IMR-90 (cell line): Measurements from ENCODE around the gene RUNDC3A. TPM values are rescaled to one million over a fixed set of nuclear protein-coding genes. Genes with fewer than 3 reads are reported as not detected.

ENCODE experiments used
- ATAC-seq: fragments of 200-7000 bp; cut with Tn5 transposase; 2 replicates; pipeline ENCODE4 v1.9.1; 2020; ENCODE audit warnings: low read depth, mild to moderate bottlenecking, moderate library complexity
- BruUV-seq: library from RNA; stranded (reverse); fragments of 400-500 nt; replicated peaks from 2 replicates; lab custom pipeline; 2021; lab: Mats Ljungman, UMichigan
- CTCF ChIA-PET: fragments of 300-600 bp; formaldehyde crosslinking; extraction: SDS; loops from one replicate; lab custom pipeline; 2021; ENCODE audit warnings: antibody characterized with exemption; lab: Yijun Ruan, JAX
- POLR2A ChIA-PET: fragments of 300-600 bp; sonication (Branson Sonifier 250); formaldehyde crosslinking; loops from one replicate; lab custom pipeline; 2022; ENCODE audit warnings: antibody characterized with exemption; ENCODE audit not compliant: unreplicated experiment; lab: Charles Lee
- DNase-seq: peaks from one replicate; pipeline ENCODE4 v3.0.0; 2013
- H2AFZ ChIP-seq: replicated peaks from 2 replicates; pipeline ENCODE3; 2013; ENCODE audit warnings: low read length, mild to moderate bottlenecking; ENCODE audit not compliant: poor library complexity
- H2AK5ac ChIP-seq: 2 replicates; pipeline ENCODE4 v1.6.1; 2013; ENCODE audit warnings: low read depth, low read length, inconsistent platforms
- H2AK9ac ChIP-seq: replicated peaks from 2 replicates; pipeline ENCODE3; 2013; ENCODE audit warnings: mild to moderate bottlenecking, low read depth, low read length, moderate library complexity; ENCODE audit not compliant: poor library complexity
- H2BK120ac ChIP-seq: 2 replicates; pipeline ENCODE4 v1.6.1; 2013; ENCODE audit warnings: low read depth, low read length, inconsistent platforms
- H2BK15ac ChIP-seq: 3 replicates; pipeline ENCODE4 v1.6.1; 2013; ENCODE audit warnings: low read depth, low read length, inconsistent platforms
- H2BK20ac ChIP-seq: 2 replicates; pipeline ENCODE4 v1.6.1; 2013; ENCODE audit warnings: low read depth, mild to moderate bottlenecking, inconsistent platforms, low read length, moderate library complexity
- H2BK5ac ChIP-seq: 2 replicates; pipeline ENCODE4 v1.6.1; 2013; ENCODE audit warnings: mild to moderate bottlenecking, low read depth, low read length, inconsistent platforms; ENCODE audit not compliant: poor library complexity, severe bottlenecking
- H3K14ac ChIP-seq: replicated peaks from 2 replicates; pipeline ENCODE4 v1.6.1; 2013; ENCODE audit warnings: low read depth, low read length, inconsistent platforms
- H3K18ac ChIP-seq: 2 replicates; pipeline ENCODE4 v1.6.1; 2013; ENCODE audit warnings: low read depth, low read length, control low read depth
- H3K23ac ChIP-seq: 2 replicates; pipeline ENCODE4 v1.6.1; 2013; ENCODE audit warnings: low read depth, low read length, inconsistent platforms
- H3K27ac ChIP-seq: 2 replicates; pipeline ENCODE4 v1.5.1; 2013; ENCODE audit warnings: mild to moderate bottlenecking, control low read depth, low read length; ENCODE audit not compliant: insufficient read depth
- H3K27me3 ChIP-seq: 2 replicates; pipeline ENCODE4 v1.6.1; 2013; ENCODE audit warnings: low read length; ENCODE audit not compliant: control insufficient read depth, insufficient read depth
- H3K36me3 ChIP-seq: 2 replicates; pipeline ENCODE4 v1.6.1; 2013; ENCODE audit warnings: low read length, mixed read lengths; ENCODE audit not compliant: control insufficient read depth, insufficient read depth
- H3K4ac ChIP-seq: 2 replicates; pipeline ENCODE4 v1.6.1; 2013; ENCODE audit warnings: low read depth, low read length, inconsistent platforms
- H3K4me1 ChIP-seq: 2 replicates; pipeline ENCODE4 v1.6.1; 2013; ENCODE audit warnings: low read length, mixed read lengths; ENCODE audit not compliant: control insufficient read depth, insufficient read depth
- H3K4me2 ChIP-seq: 2 replicates; pipeline ENCODE4 v1.6.1; 2013; ENCODE audit warnings: low read depth, mild to moderate bottlenecking, control low read depth, low read length, moderate library complexity
- H3K4me3 ChIP-seq: 2 replicates; pipeline ENCODE4 v1.5.1; 2013; ENCODE audit warnings: low read depth, mild to moderate bottlenecking, control low read depth, low read length, moderate library complexity; ENCODE audit not compliant: insufficient read depth
- H3K56ac ChIP-seq: 2 replicates; pipeline ENCODE4 v1.6.1; 2013; ENCODE audit warnings: low read length, inconsistent platforms; ENCODE audit not compliant: insufficient read depth; ENCODE audit errors: extremely low read depth
- H3K79me1 ChIP-seq, 2 experiments: 2 replicates each; pipeline ENCODE4 v1.6.1; 2013; ENCODE audit warnings: low read length in 2 of 2, inconsistent platforms in 1 of 2, low read depth in 1 of 2
- H3K9ac ChIP-seq: 2 replicates; pipeline ENCODE4 v1.6.1; 2013; ENCODE audit warnings: low read depth, low read length, control low read depth
- H3K9me1 ChIP-seq: 2 replicates; pipeline ENCODE4 v1.6.1; 2013; ENCODE audit warnings: low read length, inconsistent platforms; ENCODE audit not compliant: insufficient read depth
- H3K9me3 ChIP-seq: 2 replicates; pipeline ENCODE4 v1.6.1; 2013; ENCODE audit warnings: low read length; ENCODE audit not compliant: control insufficient read depth, insufficient read depth
- H4K20me1 ChIP-seq: 2 replicates; pipeline ENCODE4 v1.6.1; 2013; ENCODE audit warnings: low read length, inconsistent platforms; ENCODE audit not compliant: insufficient read depth
- H4K5ac ChIP-seq: 2 replicates; pipeline ENCODE4 v1.6.1; 2013; ENCODE audit warnings: mild to moderate bottlenecking, low read depth, low read length, control low read depth
- H4K8ac ChIP-seq, 2 experiments: 2 replicates each; pipeline ENCODE4 v1.6.1; 2013; ENCODE audit warnings: low read depth in 2 of 2, low read length in 2 of 2, control low read depth in 1 of 2, inconsistent platforms in 1 of 2
- H4K91ac ChIP-seq: 2 replicates; pipeline ENCODE4 v1.6.1; 2013; ENCODE audit warnings: low read depth, low read length, inconsistent platforms; ENCODE audit not compliant: insufficient read depth
- BHLHE40 ChIP-seq: fragments of 150-350 bp; IDR thresholded peaks from 2 replicates; pipeline ENCODE4 v1.6.1; 2016; ENCODE audit warnings: mild to moderate bottlenecking, low read depth, low read length
- CHD1 ChIP-seq: IDR thresholded peaks from 2 replicates; pipeline ENCODE4 v1.6.1; 2012; ENCODE audit warnings: low read depth, low read length, improper control_type of control experiment
- FOS ChIP-seq: fragments of 150-350 bp; IDR thresholded peaks from 2 replicates; pipeline ENCODE4 v1.6.1; 2016; ENCODE audit warnings: low read depth, low read length
- MAZ ChIP-seq: IDR thresholded peaks from 2 replicates; pipeline ENCODE4 v1.6.1; 2012; ENCODE audit warnings: low read depth, mild to moderate bottlenecking, low read length, improper control_type of control experiment, moderate library complexity, borderline replicate concordance
- MXI1 ChIP-seq: IDR thresholded peaks from 2 replicates; pipeline ENCODE4 v1.6.1; 2012; ENCODE audit warnings: low read depth, mild to moderate bottlenecking, low read length, moderate library complexity, borderline replicate concordance
- NFE2L2 ChIP-seq: fragments of 150-350 bp; IDR thresholded peaks from 2 replicates; pipeline ENCODE4 v1.6.1; 2016; ENCODE audit warnings: low read depth, mild to moderate bottlenecking, low read length
- POLR2A ChIP-seq: IDR thresholded peaks from 2 replicates; pipeline ENCODE4 v1.6.1; 2012; ENCODE audit warnings: mild to moderate bottlenecking, low read depth, low read length
- RAD21 ChIP-seq: IDR thresholded peaks from 2 replicates; pipeline ENCODE4 v1.6.1; 2012; ENCODE audit warnings: low read length, improper control_type of control experiment
- RFX5 ChIP-seq: IDR thresholded peaks from 2 replicates; pipeline ENCODE4 v1.8.0; 2012; ENCODE audit warnings: low read depth, mild to moderate bottlenecking, low read length, moderate library complexity
- WGBS, 2 experiments: methylation state at CpG; one replicate each; pipeline versions ENCODE4 v1.1.5 to v1.1.7; 2013; ENCODE audit warnings: missing lambda C conversion rate in 2 of 2; ENCODE audit not compliant: insufficient read length in 1 of 2; ENCODE audit errors: extremely low coverage in 2 of 2; 5-methylcytosine and 5-hydroxymethylcytosine counted together
- dilution Hi-C: fragments of 300-500 bp; cut with HindIII; formaldehyde crosslinking; loops from one replicate; pipeline ENCODE4 v1.14.3; 2018; ENCODE audit warnings: low sequenced_read_pairs; ENCODE audit not compliant: unreplicated experiment
- in situ Hi-C: fragments of 300-500 bp; cut with MboI; formaldehyde crosslinking; loops from 3 replicates; pipeline ENCODE4 v1.14.3; 2019; ENCODE audit warnings: low sequenced_read_pairs, inconsistent platforms, mixed read lengths
- intact Hi-C: fragments of 100-400 bp; cut with micrococcal nuclease; formaldehyde crosslinking; loops from 2 replicates; pipeline ENCODE4 v1.10.0; 2022
- polyA plus RNA-seq, 3 experiments: library from polyadenylated mRNA; depleted of rRNA; stranded (reverse); fragments of >200 nt; gene quantifications; 2 replicates each; pipeline ENCODE4 v1.2.3, GENCODE V29; 2012; ENCODE audit warnings: low replicate concordance in 1 of 3
- total RNA-seq: library from RNA; depleted of rRNA; stranded (reverse); fragments of >200 nt; gene quantifications from 2 replicates; pipeline ENCODE4 v1.2.3, GENCODE V29; 2012
- TF ChIP-seq, protein P1 (sequence below): conservative IDR thresholded peaks from 2 replicates; pipeline ENCODE4 v1.5.1; 2012; ENCODE audit warnings: mild to moderate bottlenecking, low read depth, low read length, improper control_type of control experiment

Gene RUNDC3A
- total and polyA plus RNA-seq, 2 of the 4 experiments (the other 2 are of a cell fraction): under 0.01 to 0.34 TPM

DNA sequence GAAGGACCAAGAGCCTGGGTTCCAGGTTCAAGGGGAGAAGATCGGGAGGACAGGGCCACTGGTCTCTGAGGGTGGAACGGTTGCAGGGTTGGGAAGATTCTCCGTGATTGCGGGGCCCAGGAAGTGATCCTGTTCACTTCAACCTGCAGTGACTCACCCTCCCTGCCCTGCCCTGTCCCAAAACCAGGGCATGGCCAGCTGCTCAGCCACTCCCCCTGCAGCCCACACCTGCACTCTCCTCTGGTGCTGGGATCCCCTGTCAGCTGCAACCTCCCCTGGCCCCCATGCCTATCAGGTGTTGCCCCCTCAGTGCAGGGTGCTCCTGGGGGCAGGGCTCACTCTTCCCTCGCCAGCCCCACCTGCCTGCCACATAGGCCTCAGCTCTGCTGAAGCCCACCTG, 1.1 kb downstream of the RUNDC3A start:
- no peak overlapping the region for H4K8ac ChIP-seq
- H3K27me3 ChIP-seq: peaks cover 53% of the 10 kb centered on the region
- H3K27ac ChIP-seq: no peak overlapping the region
- no peak overlapping the region for H2AK5ac ChIP-seq
- H2BK120ac ChIP-seq: no peak overlapping the region
- H2BK20ac ChIP-seq: no peak overlapping the region
- no peak overlapping the region for H3K4me2 ChIP-seq
- no peak overlapping the region for H2BK15ac ChIP-seq
- H4K91ac ChIP-seq: no peak overlapping the region
- H3K4me3 ChIP-seq: no peak overlapping the region
- dilution Hi-C loops (no loop called here), intact Hi-C loops (loop anchor here (5.0 kb wide), 1 partner anchor 87 kb away; no protein-coding TSS in a partner anchor), in situ Hi-C loops (no loop called here)
- no peaks in the 10 kb centered on the region for H3K36me3 ChIP-seq
- H3K9ac ChIP-seq: no peak overlapping the region
- H3K14ac ChIP-seq: no peak overlapping the region
- no peaks in the 10 kb centered on the region for H3K79me1 ChIP-seq
- no peak overlapping the region for H3K56ac ChIP-seq
- DNase-seq: no peak
- H3K18ac ChIP-seq: no peak overlapping the region
- no peak for ATAC-seq
- CTCF ChIA-PET: no interaction called here
- H4K20me1 ChIP-seq: no peaks in the 10 kb centered on the region
- H3K4ac ChIP-seq: no peak overlapping the region
- H3K4me1 ChIP-seq: peaks cover 4% of the 10 kb centered on the region; the same call in 1 of the 2 replicates
- POLR2A ChIA-PET: no interaction called here
- TF ChIP-seq MAZ (no peak), POLR2A (no peak), MXI1 (no peak), RAD21 (no peak), FOS (no peak), BHLHE40 (no peak), RFX5 (no peak), NFE2L2 (no peak), CHD1 (no peak)
- TF ChIP-seq, protein P1, sequence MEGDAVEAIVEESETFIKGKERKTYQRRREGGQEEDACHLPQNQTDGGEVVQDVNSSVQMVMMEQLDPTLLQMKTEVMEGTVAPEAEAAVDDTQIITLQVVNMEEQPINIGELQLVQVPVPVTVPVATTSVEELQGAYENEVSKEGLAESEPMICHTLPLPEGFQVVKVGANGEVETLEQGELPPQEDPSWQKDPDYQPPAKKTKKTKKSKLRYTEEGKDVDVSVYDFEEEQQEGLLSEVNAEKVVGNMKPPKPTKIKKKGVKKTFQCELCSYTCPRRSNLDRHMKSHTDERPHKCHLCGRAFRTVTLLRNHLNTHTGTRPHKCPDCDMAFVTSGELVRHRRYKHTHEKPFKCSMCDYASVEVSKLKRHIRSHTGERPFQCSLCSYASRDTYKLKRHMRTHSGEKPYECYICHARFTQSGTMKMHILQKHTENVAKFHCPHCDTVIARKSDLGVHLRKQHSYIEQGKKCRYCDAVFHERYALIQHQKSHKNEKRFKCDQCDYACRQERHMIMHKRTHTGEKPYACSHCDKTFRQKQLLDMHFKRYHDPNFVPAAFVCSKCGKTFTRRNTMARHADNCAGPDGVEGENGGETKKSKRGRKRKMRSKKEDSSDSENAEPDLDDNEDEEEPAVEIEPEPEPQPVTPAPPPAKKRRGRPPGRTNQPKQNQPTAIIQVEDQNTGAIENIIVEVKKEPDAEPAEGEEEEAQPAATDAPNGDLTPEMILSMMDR: no peak
- H4K5ac ChIP-seq: no peak overlapping the region
- H2AK9ac ChIP-seq: no peak overlapping the region
- peak overlapping the region; percentile 23 for H2AFZ ChIP-seq
- H3K23ac ChIP-seq: no peak overlapping the region
- no TSS peak for BruUV-seq
- H3K9me3 ChIP-seq: no peaks in the 10 kb centered on the region
- no peaks in the 10 kb centered on the region for H3K9me1 ChIP-seq
- no CpG with 5 or more reads among the region's 5 CpGs for WGBS, 2 experiments
- H2BK5ac ChIP-seq: no peak overlapping the region
